Neural crest cell (in vitro differentiated cells): Measurements from ENCODE around the gene RUNX1. TPM values are rescaled to one million over a fixed set of nuclear protein-coding genes. Genes with fewer than 3 reads are reported as not detected.

Experiments
- DNase-seq: peaks from one replicate; pipeline ENCODE4 v3.0.0; 2021; ENCODE audit warnings: low read depth, mixed read lengths, low spot score
- H3K27ac Mint-ChIP-seq: one replicate; pipeline ENCODE4 v1.8.0; 2021; ENCODE audit warnings: mild to moderate bottlenecking, mixed read lengths; ENCODE audit not compliant: unreplicated experiment
- H3K27me3 Mint-ChIP-seq: 2 replicates; pipeline ENCODE4 v1.8.0; 2021; ENCODE audit warnings: low read depth, mild to moderate bottlenecking, mixed read lengths
- H3K36me3 Mint-ChIP-seq: 2 replicates; pipeline ENCODE4 v1.8.0; 2021; ENCODE audit warnings: low read depth, mild to moderate bottlenecking, mixed read lengths
- H3K4me1 Mint-ChIP-seq: 2 replicates; pipeline ENCODE4 v1.8.0; 2021; ENCODE audit warnings: mixed read lengths
- H3K4me3 Mint-ChIP-seq: one replicate; pipeline ENCODE4 v1.8.0; 2021; ENCODE audit warnings: mild to moderate bottlenecking, mixed read lengths
- H3K9me3 Mint-ChIP-seq: 2 replicates; pipeline ENCODE4 v1.8.0; 2021; ENCODE audit warnings: mixed read lengths
- total RNA-seq: library from RNA; stranded (reverse); gene quantifications from 2 replicates; pipeline ENCODE4 v1.2.1, GENCODE V29; 2021
- TF ChIP-seq, protein P1 (sequence below): fragments of 200-600 bp; sonication (generic); conservative IDR thresholded peaks from 2 replicates; pipeline ENCODE4 v1.5.0; 2021; ENCODE audit warnings: antibody characterized with exemption, mild to moderate bottlenecking

The RUNX1 gene
- total RNA-seq, 1 donor from 2014 or later, result 0.63 TPM

GRCh38 chr21:34824314-34824713 is 224.8 kb downstream of the RUNX1 start:
- Mint-ChIP-seq H3K27ac (no peak overlapping the region), H3K9me3 (no peaks in the 10 kb centered on the region), H3K36me3 (no peaks in the 10 kb centered on the region), H3K27me3 (no peaks in the 10 kb centered on the region), H3K4me1 (peaks cover 13% of the 10 kb centered on the region), H3K4me3 (no peak overlapping the region)
- TF ChIP-seq, protein P1, sequence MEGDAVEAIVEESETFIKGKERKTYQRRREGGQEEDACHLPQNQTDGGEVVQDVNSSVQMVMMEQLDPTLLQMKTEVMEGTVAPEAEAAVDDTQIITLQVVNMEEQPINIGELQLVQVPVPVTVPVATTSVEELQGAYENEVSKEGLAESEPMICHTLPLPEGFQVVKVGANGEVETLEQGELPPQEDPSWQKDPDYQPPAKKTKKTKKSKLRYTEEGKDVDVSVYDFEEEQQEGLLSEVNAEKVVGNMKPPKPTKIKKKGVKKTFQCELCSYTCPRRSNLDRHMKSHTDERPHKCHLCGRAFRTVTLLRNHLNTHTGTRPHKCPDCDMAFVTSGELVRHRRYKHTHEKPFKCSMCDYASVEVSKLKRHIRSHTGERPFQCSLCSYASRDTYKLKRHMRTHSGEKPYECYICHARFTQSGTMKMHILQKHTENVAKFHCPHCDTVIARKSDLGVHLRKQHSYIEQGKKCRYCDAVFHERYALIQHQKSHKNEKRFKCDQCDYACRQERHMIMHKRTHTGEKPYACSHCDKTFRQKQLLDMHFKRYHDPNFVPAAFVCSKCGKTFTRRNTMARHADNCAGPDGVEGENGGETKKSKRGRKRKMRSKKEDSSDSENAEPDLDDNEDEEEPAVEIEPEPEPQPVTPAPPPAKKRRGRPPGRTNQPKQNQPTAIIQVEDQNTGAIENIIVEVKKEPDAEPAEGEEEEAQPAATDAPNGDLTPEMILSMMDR, result no peak
- DNase-seq, result no peak

GRCh38 chr21:34822942-34823341 is 226.2 kb downstream of the RUNX1 start:
- Mint-ChIP-seq H3K36me3 (no peaks in the 10 kb centered on the region), H3K4me1 (peaks cover 26% of the 10 kb centered on the region)

GRCh38 chr21:34822168-34822567 is 226.9 kb downstream of the RUNX1 start:
- TF ChIP-seq, protein P1, result no peak
- Mint-ChIP-seq H3K36me3 (no peaks in the 10 kb centered on the region), H3K4me1 (peaks cover 30% of the 10 kb centered on the region), H3K9me3 (no peaks in the 10 kb centered on the region), H3K4me3 (no peak overlapping the region), H3K27ac (no peak overlapping the region), H3K27me3 (no peaks in the 10 kb centered on the region)
- DNase-seq, result no peak

More at GRCh38 chr21:34822942-34823341, 226.2 kb downstream of the RUNX1 start:
- H3K27ac Mint-ChIP-seq, result no peak overlapping the region
- TF ChIP-seq, protein P1, result no peak
- no peak overlapping the region for H3K4me3 Mint-ChIP-seq
- no peaks in the 10 kb centered on the region for H3K9me3 Mint-ChIP-seq
- H3K27me3 Mint-ChIP-seq, result no peaks in the 10 kb centered on the region
- DNase-seq, result no peak

- Mint-ChIP-seq H3K27ac (no peak overlapping the region), H3K4me1 (peaks cover 30% of the 10 kb centered on the region), H3K9me3 (no peaks in the 10 kb centered on the region), H3K36me3 (no peaks in the 10 kb centered on the region), H3K27me3 (no peaks in the 10 kb centered on the region), H3K4me3 (no peak overlapping the region)
- TF ChIP-seq, protein P1, result no peak
- no peak for DNase-seq
These were observed 227.4 kb downstream of the RUNX1 start for GRCh38 chr21:34821717-34822116.

DNA sequence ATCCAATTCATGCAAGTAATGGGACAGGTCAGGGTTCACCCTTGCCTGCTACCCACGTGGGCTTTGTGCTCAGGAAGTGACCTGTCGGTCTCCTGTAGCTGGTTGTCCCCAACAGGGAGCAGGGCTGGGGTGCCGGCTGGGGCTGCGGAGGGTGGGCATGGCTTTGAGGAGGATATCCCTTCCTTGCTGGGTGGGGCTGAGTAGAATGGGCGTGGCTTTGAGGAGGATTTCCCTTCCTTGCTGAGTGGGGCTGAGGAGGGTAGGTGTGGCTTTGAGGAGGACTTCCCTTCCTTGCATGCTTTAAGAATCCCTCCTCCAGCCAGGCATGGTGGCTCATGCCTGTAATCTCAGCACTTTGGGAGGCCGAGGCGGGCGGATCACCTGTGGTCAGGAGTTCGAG is 229.1 kb downstream of the RUNX1 start:
- Mint-ChIP-seq H3K9me3 (no peaks in the 10 kb centered on the region), H3K36me3 (no peaks in the 10 kb centered on the region), H3K4me3 (no peak overlapping the region), H3K27me3 (peaks cover 5% of the 10 kb centered on the region), H3K27ac (no peak overlapping the region), H3K4me1 (peaks cover 42% of the 10 kb centered on the region)
- TF ChIP-seq, protein P1, result no peak
- DNase-seq, result no peak
